GM18868 (cell line): ENCODE results near the gene USB1.
"Not testable (repeated sequence)": the region's sequence is repeated elsewhere in the genome, so short reads cannot be mapped to it uniquely, and the experiment has no call there.

ENCODE experiments used
- ATAC-seq: cut with Tn5 transposase; IDR thresholded peaks from one replicate; pipeline ENCODE4 v1.9.1; 2021; ENCODE audit warnings: mild to moderate bottlenecking, moderate library complexity; ENCODE audit not compliant: unreplicated experiment

The USB1 gene

GRCh38 chr16:57969451-57970123 lies 31.6 kb upstream of the USB1 start:
- ATAC-seq = no peak

GRCh38 chr16:57970319-57970718 lies 30.9 kb upstream of the USB1 start:
- ATAC-seq = no peak

GRCh38 chr16:57970970-57971369 lies 30.2 kb upstream of the USB1 start, which contains the start of gene CNGB1:
TSS of gene CNGB1 (minus strand) at chr16:57971128. CDS start at chr16:57967286, 3,842 bp downstream.
- ATAC-seq = no peak

GRCh38 chr16:57971848-57972247 lies 29.4 kb upstream of the USB1 start:
- no peak for ATAC-seq

GRCh38 chr16:57972306-57972705 lies 28.9 kb upstream of the USB1 start:
- ATAC-seq = no peak

GRCh38 chr16:57976331-57976796 lies 24.8 kb upstream of the USB1 start:
- ATAC-seq = no peak

GRCh38 chr16:57977418-57978069 lies 23.7 kb upstream of the USB1 start:
- no peak for ATAC-seq

- not testable (repeated sequence) for ATAC-seq
These were observed 23.1 kb upstream of the USB1 start for GRCh38 chr16:57978070-57978465.

- ATAC-seq = no peak
These were observed 22.1 kb upstream of the USB1 start for GRCh38 chr16:57979006-57979585.

GRCh38 chr16:57981636-57982035 lies 19.6 kb upstream of the USB1 start:
- no peak for ATAC-seq

GRCh38 chr16:57982385-57982784 lies 18.8 kb upstream of the USB1 start:
- no peak for ATAC-seq

- peak; percentile 79 for ATAC-seq
These were observed 16.6 kb upstream of the USB1 start for GRCh38 chr16:57984443-57985203.

GRCh38 chr16:57985204-57986181 lies 15.7 kb upstream of the USB1 start:
- peak; percentile 15 for ATAC-seq

GRCh38 chr16:57986196-57986595 lies 15.0 kb upstream of the USB1 start:
- ATAC-seq = no peak

- ATAC-seq = no peak
These were observed 13.6 kb upstream of the USB1 start for GRCh38 chr16:57987441-57988177.

GRCh38 chr16:57988929-57989328 lies 12.3 kb upstream of the USB1 start:
- no peak for ATAC-seq

GRCh38 chr16:57991551-57992059 lies 9.6 kb upstream of the USB1 start:
- no peak for ATAC-seq

GRCh38 chr16:57992084-57992483 lies 9.1 kb upstream of the USB1 start:
- no peak for ATAC-seq

GRCh38 chr16:57993438-57993837 lies 7.8 kb upstream of the USB1 start:
- no peak for ATAC-seq
